GM12878 (cell line): ENCODE results near the gene MRGPRG. TPM values are rescaled to one million over a fixed set of nuclear protein-coding genes. Genes with fewer than 3 reads are reported as not detected.

Experiments
- ATAC-seq: fragments of 200-7000 bp; cut with Tn5 transposase; 3 replicates; pipeline ENCODE4 v1.9.1; 2020; ENCODE audit warnings: mild to moderate bottlenecking, moderate library complexity
- BruUV-seq: library from RNA; stranded (reverse); fragments of 400-500 nt; replicated peaks from 2 replicates; lab custom pipeline; 2021; lab: Mats Ljungman, UMichigan
- CTCF ChIA-PET: fragments of 300-600 bp; sonication (Branson Sonifier 250); formaldehyde crosslinking; extraction: SDS; loops from one replicate; lab custom pipeline; 2021; ENCODE audit warnings: inconsistent platforms; lab: Yijun Ruan, JAX
- POLR2A ChIA-PET: fragments of 350-600 bp; formaldehyde crosslinking; extraction: SDS; loops from one replicate; lab custom pipeline; 2021; ENCODE audit warnings: inconsistent platforms; lab: Charles Lee
- RAD21 ChIA-PET: fragments of 300-600 bp; sonication (Branson Sonifier 250); formaldehyde crosslinking; loops from one replicate; lab custom pipeline; 2023; ENCODE audit warnings: antibody characterized with exemption; ENCODE audit not compliant: unreplicated experiment; lab: Charles Lee
- SMC1A ChIA-PET: fragments of 300-600 bp; sonication (Branson Sonifier 250); formaldehyde crosslinking; loops from one replicate; lab custom pipeline; 2023; ENCODE audit not compliant: unreplicated experiment, uncharacterized antibody; lab: Charles Lee
- DNase-seq: peaks from one replicate; pipeline ENCODE4 v3.0.0-alpha.2; 2011; ENCODE audit warnings: low read depth, low spot score
- FAIRE-seq: peaks from 3 replicates; lab custom pipeline; 2011; peaks lifted over from hg19 to GRCh38; lab: Jason Lieb, UNC
- H2AFZ ChIP-seq: 2 replicates; pipeline ENCODE4 v1.6.0; 2011; ENCODE audit warnings: low read depth, low read length, control low read depth; ENCODE audit not compliant: control insufficient read depth
- H3K27ac ChIP-seq: 2 replicates; pipeline ENCODE4 v1.5.1; 2011; ENCODE audit warnings: control low read depth; ENCODE audit not compliant: control insufficient read depth, insufficient read depth
- H3K27me3 ChIP-seq, 2 experiments: replicated peaks in 1 of 2; 2 replicates each; pipeline versions ENCODE4 v1.6.0 to v1.6.1; 2011; ENCODE audit warnings: low read length in 1 of 2; ENCODE audit not compliant: control insufficient read depth in 2 of 2, insufficient read depth in 2 of 2
- H3K36me3 ChIP-seq, 2 experiments: 2 replicates each; pipeline ENCODE4 v1.5.1; 2011; ENCODE audit warnings: low read length in 1 of 2; ENCODE audit not compliant: control insufficient read depth in 2 of 2, insufficient read depth in 2 of 2
- H3K4me1 ChIP-seq: 2 replicates; pipeline ENCODE4 v1.6.1; 2011; ENCODE audit warnings: mild to moderate bottlenecking, low read length, moderate library complexity, mixed read lengths; ENCODE audit not compliant: control insufficient read depth, insufficient read depth
- H3K4me2 ChIP-seq: 2 replicates; pipeline ENCODE4 v1.6.0; 2011; ENCODE audit warnings: control low read depth; ENCODE audit not compliant: control insufficient read depth, insufficient read depth
- H3K4me3 ChIP-seq: fragments of 200-600 bp; sonication (generic); 2 replicates; pipeline ENCODE4 v1.5.1; 2016
- H3K79me2 ChIP-seq: 2 replicates; pipeline ENCODE4 v1.6.0; 2011; ENCODE audit warnings: low read length; ENCODE audit not compliant: control insufficient read depth, insufficient read depth
- H3K9ac ChIP-seq: 2 replicates; pipeline ENCODE4 v1.8.0; 2011; ENCODE audit warnings: low read length, control low read depth, mixed read lengths; ENCODE audit not compliant: control insufficient read depth, insufficient read depth
- H3K9me3 ChIP-seq: replicated peaks from 3 replicates; pipeline ENCODE4 v1.5.1; 2011; ENCODE audit warnings: mild to moderate bottlenecking, low read length; ENCODE audit not compliant: control insufficient read depth, insufficient read depth
- H4K20me1 ChIP-seq: 2 replicates; pipeline ENCODE4 v1.6.0; 2011; ENCODE audit not compliant: control insufficient read depth, insufficient read depth
- PAX8 ChIP-seq: fragments of 450-650 bp; IDR thresholded peaks from 2 replicates; pipeline ENCODE4 v1.6.1; 2017; ENCODE audit warnings: mild to moderate bottlenecking, moderate library complexity
- SUPT20H ChIP-seq: IDR thresholded peaks from 2 replicates; pipeline ENCODE4 v1.6.1; 2011; ENCODE audit warnings: low read depth, mild to moderate bottlenecking, low read length, moderate library complexity, borderline replicate concordance; ENCODE audit not compliant: control insufficient read depth
- ZNF207 ChIP-seq: fragments of 450-650 bp; IDR thresholded peaks from 2 replicates; pipeline ENCODE4 v1.6.1; 2014; ENCODE audit warnings: antibody characterized with exemption, mild to moderate bottlenecking, borderline replicate concordance
- WGBS: methylation state at CpG from one replicate; pipeline ENCODE4 v1.1.6; 2016; ENCODE audit warnings: low lambda C conversion rate; ENCODE audit not compliant: insufficient replicate concordance, insufficient coverage; ENCODE audit errors: missing lambda C conversion rate; 5-methylcytosine and 5-hydroxymethylcytosine counted together
- in situ Hi-C: fragments of 300-500 bp; cut with MboI; formaldehyde crosslinking; loops from 9 replicates; pipeline ENCODE4 v1.14.3; 2018; ENCODE audit warnings: mixed read lengths
- intact Hi-C: fragments of 100-400 bp; cut with micrococcal nuclease; formaldehyde crosslinking; loops from one replicate; pipeline ENCODE4 v1.14.2; 2022; ENCODE audit not compliant: unreplicated experiment
- polyA plus RNA-seq, 11 experiments: library from polyadenylated mRNA; depleted of rRNA in 4 of 11; unstranded in 6 of 11; stranded (reverse) in 5 of 11; fragments of >200 nt; fragmentation: Nextera tagmentation in 4 of 11; fragmentation: Illumina TruSeq in 1 of 11; extraction: Ambion mirVana in 4 of 11; extraction: Trizol in 1 of 11; gene quantifications; 1 replicate in 1 of 11; 2 replicates in 10 of 11; pipeline versions ENCODE4 v1.2.1 to v1.2.3, GENCODE V29; 2011 to 2016; ENCODE audit warnings: inconsistent platforms in 2 of 11, missing spikeins in 2 of 11, low read depth in 1 of 11
- total RNA-seq, 4 experiments: library from RNA; depleted of rRNA in 3 of 4; stranded (reverse); fragments of >200 nt in 3 of 4; fragmentation: Illumina TruSeq in 1 of 4; extraction: Trizol in 1 of 4; gene quantifications; 2 replicates each; pipeline versions ENCODE4 v1.2.1 to v1.2.3, GENCODE V29; 2013 to 2021
- TF ChIP-seq, protein P1 (sequence below): fragments of 450-650 bp; IDR thresholded peaks from 2 replicates; pipeline ENCODE4 v1.6.1; 2018; ENCODE audit warnings: mild to moderate bottlenecking, low read depth, moderate library complexity; ENCODE audit not compliant: partially characterized antibody

MRGPRG gene
- total and polyA plus RNA-seq, 10 of the 15 experiments (the other 5 are each of a cell fraction or from before 2014, with no cell fraction given), result not detected

DNA sequence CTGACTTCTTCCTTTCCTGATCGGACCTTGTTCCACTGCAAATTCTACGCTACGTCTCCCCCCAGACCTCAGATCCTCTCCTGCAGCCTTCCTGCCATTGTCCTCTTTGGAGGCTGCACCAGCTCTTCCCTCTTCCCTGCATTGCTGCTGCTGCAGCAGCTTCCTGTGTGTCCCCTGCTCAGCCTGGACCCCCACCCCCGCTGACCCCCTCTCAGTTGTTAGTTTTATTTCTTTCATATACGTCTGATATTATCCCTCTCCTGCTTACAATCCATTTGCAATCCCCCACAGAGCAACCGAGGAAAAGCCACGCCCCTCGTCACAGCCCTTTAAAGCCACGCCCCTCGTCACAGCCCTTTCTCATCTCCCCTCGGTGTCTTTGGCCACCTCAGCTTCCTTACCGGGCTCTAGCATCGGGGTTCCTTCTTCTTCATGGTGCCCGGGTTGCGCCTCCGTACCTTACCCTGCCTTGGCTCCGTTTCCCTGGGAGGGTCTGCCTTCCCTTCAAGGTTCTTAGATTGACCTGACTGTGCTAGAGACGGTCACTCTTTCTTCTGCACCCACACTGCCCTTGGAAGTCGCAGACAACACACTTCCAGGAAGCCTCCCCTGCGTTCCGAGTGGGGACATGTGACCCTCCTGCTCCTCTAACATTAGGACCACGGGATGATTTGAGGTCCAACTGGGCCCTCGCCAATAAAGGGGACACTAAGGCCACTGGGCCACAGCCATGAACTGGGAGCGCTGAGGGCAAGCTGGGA is 4.8 kb downstream of the MRGPRG start (continued):
- TF ChIP-seq, protein P1, sequence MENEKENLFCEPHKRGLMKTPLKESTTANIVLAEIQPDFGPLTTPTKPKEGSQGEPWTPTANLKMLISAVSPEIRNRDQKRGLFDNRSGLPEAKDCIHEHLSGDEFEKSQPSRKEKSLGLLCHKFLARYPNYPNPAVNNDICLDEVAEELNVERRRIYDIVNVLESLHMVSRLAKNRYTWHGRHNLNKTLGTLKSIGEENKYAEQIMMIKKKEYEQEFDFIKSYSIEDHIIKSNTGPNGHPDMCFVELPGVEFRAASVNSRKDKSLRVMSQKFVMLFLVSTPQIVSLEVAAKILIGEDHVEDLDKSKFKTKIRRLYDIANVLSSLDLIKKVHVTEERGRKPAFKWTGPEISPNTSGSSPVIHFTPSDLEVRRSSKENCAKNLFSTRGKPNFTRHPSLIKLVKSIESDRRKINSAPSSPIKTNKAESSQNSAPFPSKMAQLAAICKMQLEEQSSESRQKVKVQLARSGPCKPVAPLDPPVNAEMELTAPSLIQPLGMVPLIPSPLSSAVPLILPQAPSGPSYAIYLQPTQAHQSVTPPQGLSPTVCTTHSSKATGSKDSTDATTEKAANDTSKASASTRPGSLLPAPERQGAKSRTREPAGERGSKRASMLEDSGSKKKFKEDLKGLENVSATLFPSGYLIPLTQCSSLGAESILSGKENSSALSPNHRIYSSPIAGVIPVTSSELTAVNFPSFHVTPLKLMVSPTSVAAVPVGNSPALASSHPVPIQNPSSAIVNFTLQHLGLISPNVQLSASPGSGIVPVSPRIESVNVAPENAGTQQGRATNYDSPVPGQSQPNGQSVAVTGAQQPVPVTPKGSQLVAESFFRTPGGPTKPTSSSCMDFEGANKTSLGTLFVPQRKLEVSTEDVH, result no peak
- no peak for TF ChIP-seq PAX8

DNA sequence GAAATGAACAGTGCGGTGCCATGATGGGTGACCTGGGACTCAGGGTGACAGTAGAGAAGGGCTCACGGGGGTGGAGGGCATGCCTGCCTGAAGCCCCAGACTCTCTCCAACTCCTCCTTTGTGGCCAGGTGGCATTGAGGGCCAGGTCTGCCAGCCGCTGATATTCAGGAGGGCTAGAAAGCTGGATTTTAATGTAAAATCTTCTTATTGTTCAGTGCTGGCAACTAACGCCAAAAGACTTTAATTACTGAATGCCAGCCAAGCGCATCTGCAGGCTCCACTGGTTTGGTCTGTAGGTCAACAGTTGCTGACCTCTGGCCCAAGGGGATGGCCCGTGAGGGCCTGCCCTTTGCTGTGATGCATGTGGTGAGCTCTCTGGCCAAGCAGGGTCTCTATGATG is 10.3 kb downstream of the MRGPRG start:
- H3K9me3 ChIP-seq, result no peaks in the 10 kb centered on the region
- no peaks in the 10 kb centered on the region for H3K79me2 ChIP-seq
- H3K36me3 ChIP-seq, result no peaks in the 10 kb centered on the region
- ChIA-PET POLR2A (no interaction called here), RAD21 (no interaction called here)
- H3K4me3 ChIP-seq, result no peak overlapping the region
- no peak overlapping the region for H3K27ac ChIP-seq
- H3K4me2 ChIP-seq, result no peak overlapping the region
- no peaks in the 10 kb centered on the region for H4K20me1 ChIP-seq
- WGBS, result 39% methylated on average over 6 of the region's 6 CpGs
- FAIRE-seq, result no peak
- in situ Hi-C loops, result no loop called here
- intact Hi-C loops, result no loop called here
- no peaks in the 10 kb centered on the region for H3K4me1 ChIP-seq
- TF ChIP-seq SUPT20H, result no peak
- no peak for TF ChIP-seq ZNF207
- TF ChIP-seq, all 136 proteins: peak for 0
- H2AFZ ChIP-seq, result no peak overlapping the region
- DNase-seq (no peak), ATAC-seq (no peak)
- ChIA-PET CTCF (no interaction called here), SMC1A (no interaction called here)
- H3K27me3 ChIP-seq, result peaks cover 2% of the 10 kb centered on the region in 2 experiments; a peak in 1 of 4 replicates
- no TSS peak for BruUV-seq
- no peak overlapping the region for H3K9ac ChIP-seq
